ENCODE data around the gene LIN9.

Gene LIN9, protein sequence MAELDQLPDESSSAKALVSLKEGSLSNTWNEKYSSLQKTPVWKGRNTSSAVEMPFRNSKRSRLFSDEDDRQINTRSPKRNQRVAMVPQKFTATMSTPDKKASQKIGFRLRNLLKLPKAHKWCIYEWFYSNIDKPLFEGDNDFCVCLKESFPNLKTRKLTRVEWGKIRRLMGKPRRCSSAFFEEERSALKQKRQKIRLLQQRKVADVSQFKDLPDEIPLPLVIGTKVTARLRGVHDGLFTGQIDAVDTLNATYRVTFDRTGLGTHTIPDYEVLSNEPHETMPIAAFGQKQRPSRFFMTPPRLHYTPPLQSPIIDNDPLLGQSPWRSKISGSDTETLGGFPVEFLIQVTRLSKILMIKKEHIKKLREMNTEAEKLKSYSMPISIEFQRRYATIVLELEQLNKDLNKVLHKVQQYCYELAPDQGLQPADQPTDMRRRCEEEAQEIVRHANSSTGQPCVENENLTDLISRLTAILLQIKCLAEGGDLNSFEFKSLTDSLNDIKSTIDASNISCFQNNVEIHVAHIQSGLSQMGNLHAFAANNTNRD

DNA sequence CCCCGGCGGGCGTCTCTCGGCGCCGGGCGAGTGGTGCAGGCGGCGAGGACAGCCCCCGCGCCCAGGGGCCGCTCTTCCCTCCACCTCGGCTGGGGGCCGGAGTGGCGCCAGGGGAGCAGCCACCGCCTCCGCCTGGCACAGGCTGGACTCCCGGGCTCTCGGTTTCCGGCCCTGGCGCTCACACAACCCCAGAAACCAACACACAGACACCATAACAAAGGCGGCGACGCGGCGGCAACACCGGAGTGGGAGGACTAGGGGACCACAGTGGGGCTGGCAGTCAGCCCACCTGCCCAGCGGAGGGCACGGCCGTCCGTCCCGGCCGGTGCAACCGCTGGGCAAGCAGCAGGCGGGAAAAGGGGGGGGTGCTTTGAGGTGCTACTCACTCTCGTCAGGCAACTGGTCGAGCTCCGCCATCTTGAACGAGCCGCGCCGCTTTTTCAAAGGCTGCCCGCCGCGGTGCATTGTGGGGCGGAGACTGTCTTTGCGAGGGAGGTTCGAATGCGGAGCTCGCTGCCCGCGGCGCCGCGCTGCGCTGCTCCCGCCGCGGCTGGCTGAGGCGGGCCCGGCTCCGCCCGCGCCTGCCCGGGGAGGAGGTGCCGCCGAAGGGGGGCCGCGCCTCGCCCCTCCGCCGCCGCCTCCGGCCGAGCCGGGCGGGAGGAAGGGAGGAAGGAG is at the start of gene LIN9:
Gene LIN9 (minus strand): TSS at position 442 of the 675 bp plus-strand sequence. CDS start 25 bp downstream, at position 417.
- Histone ChIP-seq H3K4me2 (peak within 1 kb of the TSS; percentile 89 to 99 (median 95)), H3K9me3 (replicated peaks in 1 of 11) (no peaks in the 10 kb centered on the region), H3K4me3 (peak within 1 kb of the TSS; percentile 82 to 99 (median 97)), H3K36me3 (peaks cover 0 to 15% (median 2%) of the 10 kb centered on the region in 11 experiments; a peak in 4 of 22 replicates), H3K27me3 (peaks cover 0 to 9% (median 0%) of the 10 kb centered on the region in 11 experiments; a peak in 2 of 22 replicates), H3K27ac (peak within 1 kb of the TSS; percentile 50 to 99 (median 95)), H3K4me1 (peaks cover 20 to 46% (median 33%) of the 10 kb centered on the region in 10 experiments), H3K9ac (peak within 1 kb of the TSS; percentile 82 to 99 (median 97)), H4K20me1 (peaks cover 0 to 30% (median 10%) of the 10 kb centered on the region in 11 experiments; a peak in 11 of 22 replicates)
- no peak for TF ChIP-seq Cebpa-rat (IDR thresholded peaks at IDR 0.05)

DNA sequence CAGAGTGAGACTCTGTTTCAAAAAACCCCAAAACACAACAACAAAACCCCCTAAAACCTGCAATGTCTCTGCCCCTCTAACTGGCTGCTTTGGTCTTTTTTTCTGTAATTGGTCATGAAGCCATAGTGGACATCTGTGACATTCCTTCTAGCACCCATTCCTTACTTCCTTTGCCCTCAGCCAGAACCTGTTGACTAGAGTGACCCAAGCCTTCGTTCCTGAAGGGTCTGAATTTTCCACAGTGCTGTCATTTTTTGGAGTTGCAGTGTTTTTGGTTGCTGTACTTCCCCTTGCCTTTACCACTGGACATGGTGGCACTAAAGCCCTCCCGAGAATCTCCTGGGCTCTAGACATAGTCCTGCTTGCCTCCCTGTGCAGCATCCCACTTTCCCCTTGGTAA is 48.5 kb upstream of the LIN9 start:
- H4K20me1 ChIP-seq: peaks cover 0 to 23% (median 10%) of the 10 kb centered on the region in 11 experiments; a peak in 10 of 22 replicates
- H3K36me3 ChIP-seq: peaks cover 48 to 76% (median 59%) of the 10 kb centered on the region in 11 experiments
- H3K4me2 ChIP-seq: peak overlapping the region; percentile 52 to 92 (median 81); a peak in 19 of 22 replicates

DNA sequence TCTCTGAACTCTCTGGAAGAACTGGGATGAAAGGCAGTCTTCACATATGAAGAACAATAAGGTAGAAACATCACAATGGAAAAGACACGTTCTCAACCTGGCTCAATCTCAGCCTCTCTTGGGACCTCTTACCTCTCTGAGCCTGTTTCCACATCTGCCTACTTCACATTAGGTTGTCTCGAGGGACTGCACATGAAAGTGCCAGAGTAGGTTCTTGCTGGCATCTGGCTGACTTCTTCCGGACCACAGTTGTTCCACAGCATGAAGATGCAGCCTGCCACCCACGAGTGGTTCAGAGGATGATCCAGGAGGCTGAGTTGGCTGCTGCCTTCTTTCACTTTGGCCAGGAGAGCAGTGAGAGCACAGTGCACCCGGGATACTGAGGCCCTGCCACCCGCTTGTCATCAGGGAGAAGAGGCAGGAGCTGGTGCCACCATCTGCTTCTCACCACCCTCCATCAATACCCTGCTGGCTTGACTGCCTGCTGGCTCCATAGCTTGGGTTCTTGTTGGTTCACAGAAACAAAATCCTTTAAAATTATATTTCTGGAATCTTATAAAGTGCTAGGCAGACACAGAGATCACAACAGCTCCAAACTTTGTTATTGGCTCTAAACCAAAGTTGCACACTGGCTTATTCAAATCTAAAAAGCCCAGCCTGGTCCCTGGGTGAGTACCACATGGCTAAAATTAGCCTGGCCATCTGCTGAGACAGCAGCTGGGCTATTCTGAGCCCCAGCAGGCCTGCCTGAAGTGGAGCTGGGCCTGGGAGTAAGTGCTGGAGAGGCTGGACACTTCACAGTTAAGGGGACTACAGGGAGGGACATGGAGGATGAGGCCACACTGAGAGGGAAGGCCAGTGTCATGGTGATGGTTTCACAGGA is 46.9 kb upstream of the LIN9 start:
- peaks cover 33 to 61% (median 44%) of the 10 kb centered on the region in 11 experiments for H3K36me3 ChIP-seq
- H3K4me2 ChIP-seq: peak overlapping the region; percentile 52 to 92 (median 81)
- no peak for TF ChIP-seq Cebpa-rat (IDR thresholded peaks at IDR 0.05)
- peak overlapping the region in 3 of 11 experiments; percentile 14 to 34 (median 21); a peak in 5 of 22 replicates for H3K9ac ChIP-seq
- H3K27me3 ChIP-seq: no peaks in the 10 kb centered on the region
- peak overlapping the region in 5 of 11 experiments; percentile 10 to 67 (median 53); a peak in 9 of 22 replicates for H3K27ac ChIP-seq
- no peak overlapping the region; a peak in 1 of 20 replicates for H3K4me3 ChIP-seq
- no peaks in the 10 kb centered on the region for H3K9me3 ChIP-seq (replicated peaks in 1 of 11)
- peaks cover 0 to 17% (median 4%) of the 10 kb centered on the region in 11 experiments; a peak in 5 of 22 replicates for H4K20me1 ChIP-seq
- peaks cover 64 to 80% (median 73%) of the 10 kb centered on the region in 10 experiments for H3K4me1 ChIP-seq

More for the DNA sequence above, 48.5 kb upstream of the LIN9 start:
- no peaks in the 10 kb centered on the region for H3K27me3 ChIP-seq
- no peak for TF ChIP-seq Cebpa-rat (IDR thresholded peaks at IDR 0.05)
- H3K9me3 ChIP-seq (replicated peaks in 1 of 11): no peaks in the 10 kb centered on the region
- peaks cover 54 to 68% (median 62%) of the 10 kb centered on the region in 10 experiments for H3K4me1 ChIP-seq
- no peak overlapping the region for H3K9ac ChIP-seq
- peak overlapping the region in 3 of 11 experiments; percentile 1 to 56 (median 12); a peak in 1 of 22 replicates for H3K27ac ChIP-seq
- no peak overlapping the region for H3K4me3 ChIP-seq

DNA sequence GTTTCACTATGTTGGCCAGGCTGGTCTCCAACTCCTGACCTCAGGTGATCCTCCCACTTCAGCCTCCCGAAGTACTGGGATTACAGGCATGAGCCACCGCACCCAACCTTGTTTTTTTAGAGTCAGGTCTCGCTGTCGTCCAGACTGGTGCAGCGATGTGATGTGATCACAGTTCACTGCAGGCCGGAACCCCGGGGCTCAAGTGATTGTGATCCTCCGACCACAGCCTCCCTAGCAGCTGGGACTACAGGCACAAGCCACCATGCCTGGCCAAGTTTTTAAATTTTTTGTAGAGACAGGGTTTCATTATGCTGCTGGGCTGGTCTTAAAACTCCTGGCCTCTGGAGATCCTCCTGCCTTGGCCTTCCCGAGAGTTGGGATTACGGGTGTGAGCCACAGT is 46.1 kb upstream of the LIN9 start:
- peak overlapping the region; percentile 10 to 92 (median 81); a peak in 20 of 22 replicates for H3K4me2 ChIP-seq
- H3K27ac ChIP-seq: peak overlapping the region in 6 of 11 experiments; percentile 1 to 67 (median 32); a peak in 8 of 22 replicates
- peaks cover 0 to 17% (median 3%) of the 10 kb centered on the region in 11 experiments; a peak in 5 of 22 replicates for H4K20me1 ChIP-seq
- H3K4me3 ChIP-seq: no peak overlapping the region
- H3K4me1 ChIP-seq: peaks cover 73 to 89% (median 82%) of the 10 kb centered on the region in 10 experiments
- no peak for TF ChIP-seq Cebpa-rat (IDR thresholded peaks at IDR 0.05)
- H3K27me3 ChIP-seq: no peaks in the 10 kb centered on the region
- no peaks in the 10 kb centered on the region for H3K9me3 ChIP-seq (replicated peaks in 1 of 11)
- peaks cover 24 to 52% (median 35%) of the 10 kb centered on the region in 11 experiments for H3K36me3 ChIP-seq
- peak overlapping the region in 2 of 11 experiments; percentile 20 to 24; a peak in 1 of 22 replicates for H3K9ac ChIP-seq

DNA sequence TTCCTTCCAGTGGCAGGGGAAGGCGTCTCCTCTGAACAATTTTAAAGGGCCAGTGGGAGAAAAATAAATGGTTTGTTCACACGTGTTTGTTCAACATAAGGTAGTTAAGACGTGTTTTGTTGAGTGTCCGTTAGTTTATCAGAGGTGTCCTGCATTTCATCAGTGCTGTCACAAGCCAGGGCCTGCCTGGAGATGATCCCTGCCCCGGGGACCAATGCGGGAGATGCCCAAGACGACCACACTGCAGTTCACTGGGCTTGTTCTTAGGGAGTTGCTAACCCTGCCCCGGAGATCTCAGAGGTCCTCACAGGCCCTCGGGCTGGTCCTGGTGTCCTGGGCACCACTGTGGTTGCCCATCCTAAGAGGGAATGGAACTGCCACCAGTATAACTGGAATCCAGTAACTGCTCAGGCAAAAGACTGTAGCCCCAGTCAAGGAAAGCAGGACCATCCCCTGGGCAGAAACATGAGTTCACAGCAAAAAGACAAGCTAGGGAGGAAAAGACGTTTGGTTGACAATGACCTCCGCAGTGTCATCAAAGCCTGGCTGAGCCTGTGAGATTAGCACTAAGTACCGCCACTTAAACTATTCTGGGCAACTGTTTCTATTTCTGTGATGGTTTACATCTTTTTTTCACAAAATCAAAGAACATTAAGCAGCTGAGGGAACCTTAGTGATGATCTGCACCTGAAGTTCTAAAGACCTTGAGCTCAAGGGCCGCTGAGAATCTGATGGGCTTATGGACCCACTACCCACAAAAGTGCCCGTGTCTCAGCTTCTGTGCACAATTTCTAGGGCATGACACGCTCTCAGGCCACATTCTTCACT is 44.9 kb upstream of the LIN9 start:
- Histone ChIP-seq H3K9me3 (replicated peaks in 1 of 11) (no peaks in the 10 kb centered on the region), H3K4me3 (no peak overlapping the region), H3K4me1 (peaks cover 84 to 98% (median 93%) of the 10 kb centered on the region in 10 experiments), H3K36me3 (peaks cover 13 to 41% (median 24%) of the 10 kb centered on the region in 11 experiments), H3K9ac (peak overlapping the region in 4 of 11 experiments; percentile 19 to 31 (median 23); a peak in 2 of 22 replicates), H3K4me2 (peak overlapping the region; percentile 20 to 92 (median 80)), H3K27ac (peak overlapping the region in 5 of 11 experiments; percentile 9 to 67 (median 25); a peak in 8 of 22 replicates), H3K27me3 (no peaks in the 10 kb centered on the region), H4K20me1 (peaks cover 0 to 17% (median 3%) of the 10 kb centered on the region in 11 experiments; a peak in 5 of 22 replicates)
- no peak for TF ChIP-seq Cebpa-rat (IDR thresholded peaks at IDR 0.05)

DNA sequence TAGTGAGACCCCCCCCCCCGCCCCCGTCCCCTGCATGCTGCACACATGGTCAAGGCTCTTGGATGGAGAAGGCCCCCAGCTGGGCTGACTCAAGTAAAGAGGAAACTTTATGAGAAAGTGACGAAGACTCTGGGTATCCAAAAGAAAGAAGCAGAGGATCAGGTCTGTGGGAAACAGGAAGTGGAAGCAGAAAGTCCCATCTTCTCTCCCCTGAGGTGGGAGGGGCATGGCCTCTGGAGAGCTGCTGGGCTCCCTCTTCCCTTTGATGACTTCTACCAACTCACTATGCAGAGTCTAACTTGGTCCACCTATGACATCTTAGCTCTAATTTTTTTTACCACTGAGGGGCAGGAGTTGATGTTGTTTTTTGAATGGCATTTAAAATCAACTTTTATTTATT is 42.7 kb upstream of the LIN9 start:
- H3K27me3 ChIP-seq: no peaks in the 10 kb centered on the region
- peaks cover 0 to 8% (median 0%) of the 10 kb centered on the region in 11 experiments; a peak in 3 of 22 replicates for H4K20me1 ChIP-seq
- no peaks in the 10 kb centered on the region for H3K9me3 ChIP-seq (replicated peaks in 1 of 11)
- no peak for TF ChIP-seq Cebpa-rat (IDR thresholded peaks at IDR 0.05)
- H3K4me3 ChIP-seq: no peak overlapping the region
- H3K4me2 ChIP-seq: peak overlapping the region in 10 of 11 experiments; percentile 2 to 92 (median 40); a peak in 16 of 22 replicates
- peaks cover 73 to 84% (median 79%) of the 10 kb centered on the region in 10 experiments for H3K4me1 ChIP-seq
- peaks cover 0 to 19% (median 2%) of the 10 kb centered on the region in 11 experiments; a peak in 5 of 22 replicates for H3K36me3 ChIP-seq
- H3K27ac ChIP-seq: no peak overlapping the region
- no peak overlapping the region for H3K9ac ChIP-seq

DNA sequence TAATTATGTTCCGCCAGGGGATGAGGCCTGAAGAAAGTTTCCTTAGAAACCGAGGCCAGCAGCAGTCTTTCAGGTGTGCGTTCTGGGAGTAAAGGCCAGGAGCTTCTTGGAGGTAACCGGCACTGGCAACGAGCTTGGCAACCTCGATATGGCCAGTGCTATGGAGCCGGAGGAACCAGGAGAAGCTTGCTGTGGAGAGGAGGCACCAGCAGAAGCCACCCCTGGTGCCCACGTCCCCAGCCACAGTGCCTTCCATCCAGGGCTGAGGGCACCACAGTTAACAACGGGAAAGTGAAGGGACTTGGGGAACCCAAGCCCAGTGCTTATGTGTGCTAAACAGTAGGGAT is 41.5 kb upstream of the LIN9 start:
- Histone ChIP-seq H3K4me1 (peaks cover 61 to 71% (median 67%) of the 10 kb centered on the region in 10 experiments), H3K9ac (peak overlapping the region in 9 of 11 experiments; percentile 3 to 72 (median 51); a peak in 17 of 22 replicates), H3K4me2 (peak overlapping the region; percentile 71 to 92 (median 81)), H4K20me1 (no peaks in the 10 kb centered on the region; a peak in 2 of 22 replicates), H3K27me3 (no peaks in the 10 kb centered on the region), H3K36me3 (peaks cover 0 to 7% (median 0%) of the 10 kb centered on the region in 11 experiments; a peak in 3 of 22 replicates), H3K9me3 (replicated peaks in 1 of 11) (no peaks in the 10 kb centered on the region), H3K4me3 (peak overlapping the region in 1 of 10 experiments; percentile 27; a peak in 1 of 20 replicates), H3K27ac (peak overlapping the region in 10 of 11 experiments; percentile 16 to 67 (median 40); a peak in 19 of 22 replicates)
- TF ChIP-seq Cebpa-rat (IDR thresholded peaks at IDR 0.05): no peak

All from BLaER1 treated with 17β-estradiol and CSF1 and Interleukin-3, amounts not matched to agents 10 nM and 100 nM (cell line).